Lower lobe of right lung (tissue), 2 donors: Measurements from ENCODE around the gene OPA3. TPM values are rescaled to one million over a fixed set of nuclear protein-coding genes. Genes with fewer than 3 reads are reported as not detected.

Experiments used
- ATAC-seq, 2 donors: fragments of 200-7000 bp; cut with Tn5 transposase; one replicate each; pipeline ENCODE4 v1.9.1; 2020 to 2022; ENCODE audit warnings: mild to moderate bottlenecking in 2 of 2, moderate library complexity in 2 of 2
- DNase-seq: peaks from one replicate; pipeline ENCODE4 v3.0.0-alpha.2; 2020
- H3K27ac ChIP-seq: fragments of 200-600 bp; one replicate; pipeline ENCODE4 v1.8.0; 2022
- H3K27me3 ChIP-seq: fragments of 200-600 bp; one replicate; pipeline ENCODE4 v1.8.0; 2022; ENCODE audit warnings: low read depth
- H3K36me3 ChIP-seq: fragments of 200-600 bp; one replicate; pipeline ENCODE4 v1.8.0; 2022; ENCODE audit warnings: mild to moderate bottlenecking
- H3K4me1 ChIP-seq: fragments of 200-600 bp; one replicate; pipeline ENCODE4 v1.8.0; 2022
- H3K4me3 ChIP-seq: fragments of 200-600 bp; one replicate; pipeline ENCODE4 v1.8.0; 2022; ENCODE audit warnings: mild to moderate bottlenecking
- H3K9me3 ChIP-seq: fragments of 200-600 bp; one replicate; pipeline ENCODE4 v1.8.0; 2022
- intact Hi-C: fragments of 100-400 bp; cut with DNase I; formaldehyde crosslinking; loops from one replicate; pipeline ENCODE4 v1.11.0; 2022
- total RNA-seq: library from RNA; stranded (reverse); fragmentation: NEBNext Ultra II Directional; extraction: Animal tissue kit (Norgen Biotek cat#: 25700); gene quantifications from one replicate; pipeline ENCODE4 v1.2.1, GENCODE V29; 2021
- TF ChIP-seq, protein P1 (sequence below): fragments of 200-600 bp; IDR thresholded peaks from one replicate; pipeline ENCODE4 v1.8.0; 2022; ENCODE audit warnings: antibody characterized with exemption, mild to moderate bottlenecking
- donor health status: DM: no; HTN: yes; CAD: no; lungs with severe emphysema.

The OPA3 gene
- total RNA-seq, 1 donor from 2014 or later = 11.3 TPM

DNA sequence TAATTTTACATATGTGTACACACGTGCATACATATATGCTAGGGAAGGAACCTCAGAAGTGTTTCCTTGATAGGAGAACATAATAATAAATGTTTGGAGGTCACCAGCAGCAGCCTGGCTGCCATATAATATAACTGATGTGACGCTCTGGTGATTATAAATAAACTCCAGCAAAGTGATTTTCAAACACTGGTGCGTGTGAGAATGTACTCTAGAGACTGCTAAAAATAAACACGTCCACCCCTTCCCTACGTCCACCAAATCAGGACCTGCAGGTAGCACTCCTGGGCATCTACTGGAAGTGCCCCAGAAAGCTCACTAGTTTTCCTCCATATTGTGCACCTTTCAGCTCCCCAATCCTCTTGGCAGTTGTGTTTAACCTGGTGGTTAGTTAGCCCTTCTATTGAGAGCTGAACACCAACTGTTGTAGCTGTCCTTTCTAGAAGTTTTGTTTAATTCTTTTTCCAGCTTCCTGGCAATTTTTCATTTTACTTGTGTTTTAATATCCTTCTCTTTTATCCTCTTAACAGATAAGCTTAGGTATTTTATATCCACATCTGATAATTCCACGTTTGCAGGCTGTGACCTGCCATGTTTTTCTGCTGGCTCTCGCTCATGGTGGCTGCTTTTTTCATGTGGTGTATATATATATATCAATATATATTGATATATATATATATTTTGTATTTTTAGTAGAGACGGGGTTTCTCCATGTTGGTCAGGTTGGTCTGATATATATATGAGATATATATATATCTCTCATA is 13.0 kb downstream of the OPA3 start:
- ATAC-seq = no peak
- DNase-seq = no peak
- H3K27ac ChIP-seq = no peak overlapping the region
- H3K4me1 ChIP-seq = peaks cover 2% of the 10 kb centered on the region
- intact Hi-C loops = no loop called here
- TF ChIP-seq, protein P1, sequence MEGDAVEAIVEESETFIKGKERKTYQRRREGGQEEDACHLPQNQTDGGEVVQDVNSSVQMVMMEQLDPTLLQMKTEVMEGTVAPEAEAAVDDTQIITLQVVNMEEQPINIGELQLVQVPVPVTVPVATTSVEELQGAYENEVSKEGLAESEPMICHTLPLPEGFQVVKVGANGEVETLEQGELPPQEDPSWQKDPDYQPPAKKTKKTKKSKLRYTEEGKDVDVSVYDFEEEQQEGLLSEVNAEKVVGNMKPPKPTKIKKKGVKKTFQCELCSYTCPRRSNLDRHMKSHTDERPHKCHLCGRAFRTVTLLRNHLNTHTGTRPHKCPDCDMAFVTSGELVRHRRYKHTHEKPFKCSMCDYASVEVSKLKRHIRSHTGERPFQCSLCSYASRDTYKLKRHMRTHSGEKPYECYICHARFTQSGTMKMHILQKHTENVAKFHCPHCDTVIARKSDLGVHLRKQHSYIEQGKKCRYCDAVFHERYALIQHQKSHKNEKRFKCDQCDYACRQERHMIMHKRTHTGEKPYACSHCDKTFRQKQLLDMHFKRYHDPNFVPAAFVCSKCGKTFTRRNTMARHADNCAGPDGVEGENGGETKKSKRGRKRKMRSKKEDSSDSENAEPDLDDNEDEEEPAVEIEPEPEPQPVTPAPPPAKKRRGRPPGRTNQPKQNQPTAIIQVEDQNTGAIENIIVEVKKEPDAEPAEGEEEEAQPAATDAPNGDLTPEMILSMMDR = no peak
- no peaks in the 10 kb centered on the region for H3K9me3 ChIP-seq
- H3K4me3 ChIP-seq = no peak overlapping the region
- no peaks in the 10 kb centered on the region for H3K36me3 ChIP-seq
- no peaks in the 10 kb centered on the region for H3K27me3 ChIP-seq

DNA sequence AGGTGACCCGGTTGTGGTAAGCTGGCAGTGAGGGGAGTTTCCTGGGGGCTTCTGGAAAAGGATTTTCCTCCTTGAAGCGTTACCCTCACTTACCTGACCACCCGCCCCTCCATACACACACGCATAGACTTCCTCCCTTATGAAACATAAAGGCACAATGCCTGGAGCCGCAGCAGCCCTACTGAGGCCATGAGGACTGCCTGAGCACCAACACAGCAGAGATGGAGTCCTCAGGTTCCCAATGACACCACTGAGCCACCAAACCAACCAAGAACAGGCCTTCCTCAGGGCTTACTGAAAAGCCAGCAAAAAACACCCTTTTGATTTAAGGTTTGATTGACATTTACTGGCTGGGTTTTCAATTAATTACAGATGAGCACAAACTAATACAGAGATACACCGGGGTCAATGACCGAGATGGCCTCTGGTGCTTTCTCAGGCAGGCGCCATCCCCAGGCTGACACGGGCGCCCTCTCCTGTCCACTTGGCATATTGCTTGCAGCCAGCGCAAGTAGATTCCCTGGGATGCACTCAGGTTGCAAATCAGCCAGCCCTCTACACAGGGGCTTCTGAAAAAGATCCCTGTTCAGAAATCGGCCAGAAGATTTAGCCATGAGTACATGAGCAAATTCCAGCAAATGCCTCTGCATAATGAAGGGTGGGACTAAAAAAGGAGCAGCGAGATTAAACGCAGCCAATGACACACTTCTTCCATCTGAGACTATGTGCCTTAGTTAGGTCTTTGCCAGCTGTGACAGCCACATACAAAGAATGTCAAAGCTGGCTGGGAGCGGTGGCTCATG is 14.8 kb downstream of the OPA3 start:
- no peak overlapping the region for H3K27ac ChIP-seq
- intact Hi-C loops = no loop called here
- TF ChIP-seq, protein P1 = peak; percentile 71

GRCh38 chr19:45568732-45569131 is 15.9 kb downstream of the OPA3 start:
- Histone ChIP-seq H3K27me3 (no peaks in the 10 kb centered on the region), H3K9me3 (no peaks in the 10 kb centered on the region), H3K4me1 (no peaks in the 10 kb centered on the region), H3K4me3 (no peak overlapping the region), H3K36me3 (no peaks in the 10 kb centered on the region), H3K27ac (no peak overlapping the region)
- TF ChIP-seq, protein P1 = no peak
- intact Hi-C loops = no loop called here
- ATAC-seq (peak; percentile 32 to 47), DNase-seq (no peak)

More for the DNA sequence above, 14.8 kb downstream of the OPA3 start:
- no peaks in the 10 kb centered on the region for H3K4me1 ChIP-seq
- H3K9me3 ChIP-seq = no peaks in the 10 kb centered on the region
- no peak overlapping the region for H3K4me3 ChIP-seq
- no peaks in the 10 kb centered on the region for H3K27me3 ChIP-seq
- ATAC-seq (peak; percentile 63 to 79), DNase-seq (peak; percentile 67)
- no peaks in the 10 kb centered on the region for H3K36me3 ChIP-seq

GRCh38 chr19:45567609-45568008 is 17.0 kb downstream of the OPA3 start:
- Histone ChIP-seq H3K27me3 (no peaks in the 10 kb centered on the region), H3K4me1 (no peaks in the 10 kb centered on the region), H3K9me3 (no peaks in the 10 kb centered on the region), H3K4me3 (no peak overlapping the region), H3K27ac (no peak overlapping the region), H3K36me3 (no peaks in the 10 kb centered on the region)
- intact Hi-C loops = no loop called here
- DNase-seq (no peak), ATAC-seq (no peak)
- TF ChIP-seq, protein P1 = no peak

- no peaks in the 10 kb centered on the region for H3K36me3 ChIP-seq
- no peaks in the 10 kb centered on the region for H3K27me3 ChIP-seq
- no peak overlapping the region for H3K27ac ChIP-seq
- TF ChIP-seq, protein P1 = no peak
- DNase-seq = no peak
- no peak overlapping the region for H3K4me3 ChIP-seq
- H3K9me3 ChIP-seq = no peaks in the 10 kb centered on the region
- no peaks in the 10 kb centered on the region for H3K4me1 ChIP-seq
- ATAC-seq = no peak
- intact Hi-C loops = no loop called here
These were observed 20.3 kb downstream of the OPA3 start for GRCh38 chr19:45564131-45564780.
